HG02759 (cell line): ENCODE measurements around the gene CBX3.
"Not testable (repeated sequence)": the region's sequence is repeated elsewhere in the genome, so short reads cannot be mapped to it uniquely, and the experiment has no call there.

Experiments used
- ATAC-seq: cut with Tn5 transposase; IDR thresholded peaks from one replicate; pipeline ENCODE4 v1.9.1; 2021; ENCODE audit warnings: mild to moderate bottlenecking, moderate library complexity; ENCODE audit not compliant: unreplicated experiment

The CBX3 gene

GRCh38 chr7:26169271-26169670 lies 32.3 kb upstream of the CBX3 start:
- no peak for ATAC-seq

- no peak for ATAC-seq
Observed at GRCh38 chr7:26170663-26171062, 30.9 kb upstream of the CBX3 start.

GRCh38 chr7:26171601-26172000 lies 29.9 kb upstream of the CBX3 start:
- ATAC-seq = no peak

GRCh38 chr7:26172048-26172447 lies 29.5 kb upstream of the CBX3 start:
- ATAC-seq = no peak

GRCh38 chr7:26175903-26176302 lies 25.6 kb upstream of the CBX3 start:
- not testable (repeated sequence) for ATAC-seq

- ATAC-seq = not testable (repeated sequence)
Observed at GRCh38 chr7:26176696-26177095, 24.8 kb upstream of the CBX3 start.

DNA sequence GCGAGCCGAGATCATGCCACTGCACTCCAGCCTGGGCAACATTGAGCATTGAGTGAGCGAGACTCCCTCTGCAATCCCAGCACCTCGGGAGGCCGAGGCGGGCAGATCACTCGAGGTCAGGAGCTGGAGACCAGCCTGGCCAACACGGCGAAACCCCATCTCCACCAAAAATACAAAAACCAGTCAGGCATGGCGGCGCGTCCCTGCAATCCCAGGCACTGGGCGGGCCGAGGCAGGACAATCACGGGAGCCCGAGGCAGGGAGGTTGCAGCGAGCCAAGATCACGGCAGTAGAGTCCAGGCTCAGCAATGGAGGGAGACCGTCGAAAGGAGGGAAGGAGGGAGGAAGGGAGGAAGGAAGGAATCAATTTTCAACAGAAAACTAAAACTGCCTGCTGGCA lies 24.3 kb upstream of the CBX3 start:
- not testable (repeated sequence) for ATAC-seq

GRCh38 chr7:26178272-26178960 lies 23.1 kb upstream of the CBX3 start:
- ATAC-seq = no peak

DNA sequence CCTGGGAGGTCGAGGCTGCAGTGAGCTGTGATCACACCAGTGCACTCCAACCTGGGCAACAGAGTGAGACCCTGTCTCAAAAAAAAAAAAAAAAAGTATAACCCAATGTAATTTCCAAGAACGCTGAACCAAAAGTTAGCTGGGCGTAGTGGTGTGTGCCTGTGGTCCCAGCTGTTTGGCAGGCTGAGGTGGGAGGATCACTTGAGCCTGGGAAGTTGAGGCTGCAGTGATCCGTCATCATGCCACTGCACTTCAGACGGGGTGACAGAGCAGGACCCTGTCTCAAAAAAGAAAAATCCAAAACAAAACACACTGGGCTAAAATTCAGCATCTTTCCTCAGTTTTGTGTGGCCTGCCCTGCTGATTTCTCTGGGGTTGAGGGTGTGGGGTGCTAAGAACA lies 22.1 kb upstream of the CBX3 start:
- no peak for ATAC-seq

DNA sequence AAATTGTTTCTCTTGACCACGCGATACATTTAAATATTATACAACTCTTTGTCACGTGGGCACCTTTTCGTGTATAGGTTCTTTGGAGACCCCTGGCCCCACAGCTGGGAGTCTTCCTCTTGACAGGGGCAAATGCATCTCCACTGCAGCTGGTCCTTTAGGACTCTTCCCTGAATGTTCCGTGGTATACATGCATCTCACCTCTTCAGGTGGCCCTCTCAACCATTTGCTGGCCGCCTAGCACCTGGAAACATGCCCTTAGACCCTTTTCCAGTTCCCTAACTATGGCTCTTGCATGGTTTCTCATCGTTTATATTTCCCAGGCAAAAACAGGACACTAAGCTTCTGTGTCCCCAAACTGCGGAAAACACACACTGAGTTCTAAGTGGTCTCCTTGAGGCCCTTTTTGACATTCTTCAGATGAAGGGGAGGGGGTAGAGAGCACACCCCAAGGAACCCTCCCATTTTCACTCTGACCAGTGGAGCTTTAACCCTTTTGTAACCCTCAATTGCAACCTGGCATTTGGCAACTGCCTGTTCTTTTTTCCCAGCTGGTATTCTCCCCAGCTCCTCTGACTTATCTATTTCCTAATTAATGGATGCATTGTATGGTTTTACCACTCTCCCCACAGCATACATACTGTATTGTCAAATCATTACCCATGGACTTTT lies 21.6 kb upstream of the CBX3 start:
- no peak for ATAC-seq

- no peak for ATAC-seq
Observed at GRCh38 chr7:26180792-26181198, 20.8 kb upstream of the CBX3 start.

DNA sequence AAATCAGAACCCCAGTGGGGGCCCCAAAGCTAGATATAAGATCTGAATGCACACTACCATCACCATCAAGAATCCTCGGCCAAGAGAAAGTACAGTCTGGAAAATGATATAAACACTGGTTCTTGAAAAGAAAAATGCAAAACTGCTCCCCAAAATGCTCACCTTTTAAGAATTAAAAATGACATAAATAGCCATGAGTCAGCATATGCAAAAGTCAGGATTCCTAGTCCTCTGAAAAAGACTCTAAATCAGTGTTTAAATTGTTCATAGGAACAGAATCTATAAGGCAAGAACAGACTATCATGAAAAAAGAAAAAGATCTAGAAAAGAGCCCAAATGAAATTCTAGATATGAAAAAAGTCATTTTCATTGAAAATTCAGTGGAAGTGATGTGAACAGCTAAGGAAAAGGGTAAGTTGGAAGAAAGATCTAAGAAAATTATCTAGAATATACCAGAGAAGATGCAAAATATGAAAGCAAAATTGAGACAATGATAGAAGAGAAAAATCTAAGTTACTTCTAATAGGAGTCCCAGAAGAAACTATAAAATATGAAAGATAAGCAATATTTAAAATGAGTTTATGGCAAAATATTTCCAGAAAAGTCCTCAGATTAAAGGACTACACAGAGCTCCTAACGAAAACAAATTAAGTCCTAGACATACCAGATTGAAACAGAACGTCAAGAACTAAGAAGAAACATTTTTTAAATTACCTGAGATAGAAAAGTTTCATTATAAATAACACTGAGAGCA lies 19.9 kb upstream of the CBX3 start:
- ATAC-seq = no peak

DNA sequence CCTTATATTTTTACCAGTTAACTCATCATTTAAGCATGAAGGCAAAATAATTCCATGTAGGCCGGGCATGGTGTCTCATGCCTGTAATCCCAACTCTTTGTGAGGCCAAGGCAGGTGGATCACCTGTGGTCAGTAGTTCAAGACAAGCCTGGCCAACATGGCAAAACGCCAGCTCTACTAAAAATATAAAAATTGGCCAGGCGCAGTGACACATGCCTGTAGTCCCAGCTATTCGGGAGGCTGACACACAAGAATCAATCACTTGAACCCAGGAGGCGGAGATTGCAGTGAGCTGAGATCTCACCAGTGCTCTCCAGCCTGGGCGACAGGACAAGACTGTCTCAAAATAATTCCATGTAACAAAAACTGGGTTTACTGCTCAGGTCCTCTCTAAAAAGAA lies 19.3 kb upstream of the CBX3 start:
- no peak for ATAC-seq

DNA sequence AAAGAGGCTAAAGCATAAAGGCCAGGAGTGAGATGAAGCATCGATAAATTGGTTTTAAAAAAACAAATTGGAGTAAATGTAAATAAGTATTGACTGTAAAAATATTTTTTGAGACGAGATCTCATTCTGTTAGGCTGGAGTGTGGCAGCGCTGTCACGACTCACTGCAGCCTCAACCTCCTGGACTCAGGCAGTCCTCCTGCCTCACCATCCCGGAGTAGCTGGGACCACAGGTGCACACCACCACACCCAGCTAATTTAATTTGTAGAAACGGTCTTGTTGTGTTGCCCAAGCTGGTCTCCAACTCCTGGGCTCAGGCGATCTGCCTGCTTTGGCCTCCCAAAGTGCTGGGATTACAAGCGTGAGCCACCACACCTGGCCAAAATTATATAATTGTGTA lies 18.8 kb upstream of the CBX3 start:
- no peak for ATAC-seq

DNA sequence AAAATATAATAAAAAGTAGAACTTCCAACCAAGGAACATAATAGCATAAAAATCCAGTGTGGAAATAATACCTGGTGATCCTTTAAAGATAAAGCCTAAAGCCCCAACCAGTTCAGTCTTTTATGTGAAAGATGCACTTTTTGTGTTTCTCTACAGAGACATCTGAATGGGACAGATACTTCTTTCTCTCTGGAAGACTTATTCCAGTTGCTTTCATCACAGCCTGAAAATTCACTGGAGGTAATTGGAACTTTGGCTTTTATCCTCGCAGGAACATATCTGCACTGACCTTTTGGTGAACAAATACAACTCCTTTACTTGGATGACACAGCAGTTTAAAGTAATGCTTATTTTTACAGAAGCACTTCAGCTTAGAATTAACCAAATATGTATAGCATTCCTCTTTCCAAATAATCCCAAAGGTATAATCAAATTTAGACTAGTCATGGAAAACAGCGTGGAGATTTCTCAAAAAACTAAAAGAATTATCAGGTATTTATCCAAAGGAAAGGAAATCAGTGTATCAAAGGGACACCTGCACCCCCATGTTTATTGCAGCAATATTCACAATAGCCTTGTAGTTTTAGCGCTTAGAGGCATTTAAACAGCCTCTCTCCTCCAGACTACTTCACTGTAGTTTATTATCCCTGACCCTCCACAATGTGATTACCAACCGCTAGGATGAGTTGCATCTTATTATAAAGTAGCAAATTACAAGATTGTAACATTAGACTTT lies 17.8 kb upstream of the CBX3 start:
- ATAC-seq = no peak

DNA sequence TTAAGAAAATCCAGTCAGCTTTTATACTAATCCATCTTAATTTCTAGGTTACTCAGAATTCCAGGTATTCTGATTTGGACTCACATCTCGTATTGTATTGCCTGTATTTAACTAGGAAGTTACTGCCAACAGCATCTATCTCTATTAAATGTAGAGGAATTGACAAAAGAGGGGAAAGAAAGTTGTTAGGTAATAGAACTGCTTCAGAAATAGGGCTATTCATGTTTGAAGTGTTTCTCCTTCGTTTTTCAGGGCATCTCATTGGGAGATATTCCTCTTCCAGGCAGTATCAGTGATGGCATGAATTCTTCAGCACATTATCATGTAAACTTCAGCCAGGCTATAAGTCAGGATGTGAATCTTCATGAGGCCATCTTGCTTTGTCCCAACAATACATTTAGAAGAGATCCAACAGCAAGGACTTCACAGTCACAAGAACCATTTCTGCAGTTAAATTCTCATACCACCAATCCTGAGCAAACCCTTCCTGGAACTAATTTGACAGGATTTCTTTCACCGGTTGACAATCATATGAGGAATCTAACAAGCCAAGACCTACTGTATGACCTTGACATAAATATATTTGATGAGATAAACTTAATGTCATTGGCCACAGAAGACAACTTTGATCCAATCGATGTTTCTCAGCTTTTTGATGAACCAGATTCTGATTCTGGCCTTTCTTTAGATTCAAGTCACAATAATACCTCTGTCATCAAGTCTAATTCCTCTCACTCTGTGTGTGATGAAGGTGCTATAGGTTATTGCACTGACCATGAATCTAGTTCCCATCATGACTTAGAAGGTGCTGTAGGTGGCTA lies 17.1 kb upstream of the CBX3 start:
- not testable (repeated sequence) for ATAC-seq

- ATAC-seq = no peak
Observed at GRCh38 chr7:26185131-26185843, 16.3 kb upstream of the CBX3 start.

DNA sequence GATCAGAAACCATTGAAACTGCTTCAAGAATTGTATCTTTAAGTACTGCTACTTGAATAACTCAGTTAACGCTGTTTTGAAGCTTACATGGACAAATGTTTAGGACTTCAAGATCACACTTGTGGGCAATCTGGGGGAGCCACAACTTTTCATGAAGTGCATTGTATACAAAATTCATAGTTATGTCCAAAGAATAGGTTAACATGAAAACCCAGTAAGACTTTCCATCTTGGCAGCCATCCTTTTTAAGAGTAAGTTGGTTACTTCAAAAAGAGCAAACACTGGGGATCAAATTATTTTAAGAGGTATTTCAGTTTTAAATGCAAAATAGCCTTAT lies 15.7 kb upstream of the CBX3 start:
- no peak for ATAC-seq

DNA sequence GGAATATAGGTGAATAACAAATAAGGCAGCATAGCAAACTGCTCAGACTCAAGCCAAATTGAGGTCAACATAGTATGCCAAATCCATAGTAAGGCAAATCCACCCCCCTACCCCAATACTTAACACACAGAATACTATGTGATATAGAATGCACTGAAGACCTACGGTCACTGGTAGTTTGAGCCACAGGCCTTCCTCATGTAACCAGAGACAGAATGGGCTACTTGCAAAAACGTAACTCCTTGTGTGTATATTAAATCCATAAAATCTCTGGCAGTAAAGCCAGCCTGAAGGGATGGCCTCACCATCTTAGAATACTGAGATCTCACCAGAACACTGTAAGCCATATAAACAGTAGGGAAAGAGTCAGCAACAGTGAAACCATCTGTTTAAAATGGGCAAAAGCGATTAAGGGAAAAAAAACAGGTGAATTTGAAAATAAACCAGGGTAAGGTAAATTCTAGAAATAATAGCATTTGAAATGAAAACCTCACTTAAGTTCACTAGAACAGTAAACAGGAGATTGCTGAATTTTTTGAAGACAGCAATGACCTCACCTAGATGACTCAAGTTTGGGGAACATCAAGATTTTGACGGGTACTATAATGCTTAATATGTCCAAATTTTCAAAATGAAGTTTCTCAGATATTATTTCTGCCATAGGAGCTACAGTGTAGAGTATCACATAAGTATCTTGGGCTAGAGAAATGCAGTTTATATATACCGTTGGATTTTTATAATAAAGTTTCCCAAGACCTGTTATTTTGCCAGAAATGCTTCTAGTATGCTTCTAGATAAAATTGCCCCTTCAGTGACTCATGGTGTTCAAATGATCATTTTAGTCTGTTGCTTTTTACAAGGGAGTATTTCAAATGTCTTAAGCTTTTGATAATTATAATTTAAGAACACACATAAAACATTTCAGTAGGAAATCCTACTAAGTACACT lies 14.9 kb upstream of the CBX3 start:
- no peak for ATAC-seq
